Measurements from ENCODE around the gene GPC4.

DNA sequence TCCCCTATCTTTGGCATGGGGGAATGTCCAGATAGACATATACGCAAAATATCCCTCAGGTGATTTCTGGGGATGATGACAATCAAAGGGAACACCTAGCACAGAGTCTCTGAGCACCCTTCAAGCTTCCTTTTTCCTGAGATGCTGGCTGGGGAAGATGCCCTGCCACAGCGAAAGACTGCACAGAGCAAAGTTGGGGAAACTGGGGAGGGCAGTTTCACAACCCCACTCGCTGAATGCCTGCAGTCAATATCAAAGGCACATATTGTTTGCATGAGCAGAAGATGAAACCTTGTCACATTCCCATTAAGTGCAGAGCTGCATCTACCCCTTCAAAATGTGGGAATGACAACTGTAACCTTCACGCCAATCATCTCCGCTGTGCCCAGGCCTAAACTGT is 2.6 kb downstream of the GPC4 start:
- no peak for TF ChIP-seq FEZF1 (tag by site-specific recombination; IDR thresholded peaks at IDR 0.05)
- no peak for TF ChIP-seq ZNF202 (tag by site-specific recombination; IDR thresholded peaks at IDR 0.05; ENCODE audit: borderline replicate concordance)

Data from HEK293 (cell line).